Fibroblast of peridontal ligament (primary cell): Measurements from ENCODE around the gene PSMC6.
A peak's percentile ranks its signal among the peaks of the same experiment; 100 is the strongest.

Source experiments
- DNase-seq: peaks from one replicate; pipeline ENCODE4 v3.0.0-alpha.2; 2010; ENCODE audit errors: extremely low read depth

Gene PSMC6

DNA sequence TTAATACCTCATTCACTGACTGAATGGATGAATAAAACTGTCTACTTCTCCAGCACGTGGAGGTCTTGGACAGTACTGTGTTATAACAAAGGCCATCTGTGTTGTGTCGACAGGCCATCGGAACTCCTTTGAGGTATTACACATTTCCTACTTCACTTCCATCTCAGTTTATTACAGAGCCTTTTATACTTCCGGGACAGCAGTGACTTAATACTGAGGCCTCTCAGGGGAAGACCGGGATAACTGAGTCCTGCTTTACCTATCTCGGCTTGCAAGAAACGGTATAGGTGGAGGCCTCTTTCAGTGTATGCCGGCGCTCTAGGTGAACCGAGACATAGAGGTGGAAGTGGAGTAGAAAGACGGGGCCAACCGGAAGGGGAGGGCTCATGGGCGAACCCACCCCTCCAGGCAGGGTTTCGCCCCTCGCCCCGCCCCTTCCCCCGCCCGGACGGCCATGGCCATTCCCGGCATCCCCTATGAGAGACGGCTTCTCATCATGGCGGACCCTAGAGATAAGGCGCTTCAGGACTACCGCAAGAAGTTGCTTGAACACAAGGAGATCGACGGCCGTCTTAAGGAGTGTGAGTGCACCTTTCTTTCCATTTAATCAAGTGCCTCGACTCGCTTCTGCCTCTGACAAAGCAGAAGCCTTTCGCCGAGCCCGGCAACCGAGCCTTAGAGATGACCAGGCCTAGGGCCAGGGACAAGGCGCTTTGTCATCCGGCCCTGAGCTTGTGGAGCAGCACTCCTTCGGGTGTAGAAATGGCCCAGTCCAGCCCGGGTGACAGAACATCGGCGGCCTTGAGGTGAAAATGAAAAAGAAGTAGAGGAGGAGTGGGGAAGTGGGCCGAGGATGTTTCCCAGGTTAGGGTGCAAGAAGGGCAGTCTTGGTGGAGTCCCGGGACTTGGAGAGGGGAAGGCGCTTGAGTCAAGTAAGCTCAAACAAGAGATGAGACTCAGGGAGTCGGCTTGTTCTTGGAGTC, at the start of gene PSMC6:
Gene PSMC6, plus strand, starts transcription at position 477 of the 983 bp plus-strand sequence. Its CDS starts 20 bp downstream, at position 497.
- DNase-seq, result peak; percentile 81

DNA sequence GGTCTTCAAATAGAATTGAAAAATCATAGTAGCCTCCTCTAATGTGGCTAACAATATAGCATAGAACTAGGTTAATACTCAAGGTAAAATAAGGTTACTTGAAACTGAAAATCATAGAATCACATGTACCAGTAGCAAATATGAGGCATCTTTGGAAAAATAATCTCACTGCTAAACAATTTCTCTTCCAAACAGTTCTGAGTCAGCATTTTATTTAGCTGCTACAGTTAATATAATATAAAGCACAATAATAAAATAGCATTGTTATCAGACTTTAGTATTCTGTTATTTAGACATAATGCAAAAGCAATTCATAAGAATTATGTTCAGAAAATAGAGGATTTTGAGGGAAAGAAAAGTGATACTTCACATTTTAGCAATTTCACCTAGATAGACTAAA, 46.7 kb upstream of the PSMC6 start:
- no peak for DNase-seq

DNA sequence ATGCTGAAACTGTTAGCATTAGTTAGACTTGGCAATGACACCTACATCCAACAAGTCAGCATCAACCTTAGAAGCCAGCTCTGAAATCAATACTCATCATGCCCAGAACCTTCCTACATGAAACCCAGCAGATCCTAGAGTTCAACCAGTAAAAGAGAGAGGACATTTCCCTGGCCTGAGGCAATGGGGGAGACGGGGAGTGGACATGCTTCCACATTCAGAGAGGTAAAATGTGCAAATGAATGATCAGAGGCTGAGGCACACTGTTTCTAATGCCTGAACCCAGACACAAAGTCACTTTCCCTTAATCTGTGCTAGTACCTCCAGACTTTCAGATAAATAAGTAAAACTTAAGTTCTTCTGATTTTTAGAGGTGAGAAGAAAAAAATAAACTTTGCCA, 46.2 kb upstream of the PSMC6 start:
- no peak for DNase-seq

DNA sequence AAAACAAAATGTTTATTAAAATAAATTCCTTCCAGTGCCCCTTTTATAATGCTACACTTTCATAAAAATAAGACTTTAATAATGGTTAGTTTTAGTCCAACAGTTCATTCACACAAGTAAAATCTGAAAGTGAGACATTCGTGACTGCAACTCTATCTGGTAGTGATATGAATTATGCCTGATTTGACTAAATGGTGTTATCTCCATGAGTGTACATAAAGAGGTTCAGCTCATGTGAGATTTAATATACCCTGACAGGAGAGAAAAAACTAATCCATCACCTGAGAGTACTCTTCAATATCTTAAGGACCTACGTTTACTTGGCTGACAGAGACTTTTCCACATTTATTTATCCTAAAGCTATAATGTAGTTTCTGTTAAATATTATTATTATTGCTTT, 45.7 kb upstream of the PSMC6 start:
- DNase-seq, result no peak

DNA sequence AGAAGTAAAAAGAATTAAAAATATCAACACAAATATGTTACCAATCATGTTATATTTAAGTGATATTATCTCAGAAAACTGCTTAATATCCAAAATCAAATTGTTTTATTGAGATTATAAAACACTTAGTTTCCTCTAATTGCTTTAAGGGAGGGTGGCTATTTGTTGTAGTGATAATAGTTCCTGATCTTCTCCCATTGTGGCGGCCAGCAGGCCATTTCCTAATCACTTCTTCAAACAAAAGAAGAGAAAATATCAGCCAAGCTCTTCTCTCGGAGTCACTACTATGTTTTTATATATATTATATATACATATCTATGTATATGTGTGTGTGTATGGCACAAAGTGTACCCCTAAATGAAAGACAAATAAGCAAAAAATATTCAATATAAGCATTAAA, 43.1 kb upstream of the PSMC6 start:
- DNase-seq, result no peak

DNA sequence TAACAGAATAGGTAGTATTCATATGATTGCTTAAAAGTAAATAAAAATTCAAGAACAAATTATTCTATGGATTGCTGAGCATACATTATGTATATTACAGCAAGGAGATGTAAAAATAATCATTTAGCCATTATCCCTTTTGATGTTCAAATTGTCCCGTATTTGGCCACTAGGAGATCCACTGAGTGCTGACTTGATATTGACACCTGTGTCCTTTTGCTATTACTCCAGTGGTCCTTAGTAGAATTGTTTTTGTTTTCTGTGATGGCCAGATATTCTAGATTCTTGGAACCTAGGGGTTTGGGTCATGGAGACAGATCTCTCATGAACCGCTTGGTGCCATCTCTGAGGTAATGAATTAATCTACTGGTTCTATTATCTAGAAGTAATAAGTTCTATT, 28.4 kb upstream of the PSMC6 start:
- no peak for DNase-seq

DNA sequence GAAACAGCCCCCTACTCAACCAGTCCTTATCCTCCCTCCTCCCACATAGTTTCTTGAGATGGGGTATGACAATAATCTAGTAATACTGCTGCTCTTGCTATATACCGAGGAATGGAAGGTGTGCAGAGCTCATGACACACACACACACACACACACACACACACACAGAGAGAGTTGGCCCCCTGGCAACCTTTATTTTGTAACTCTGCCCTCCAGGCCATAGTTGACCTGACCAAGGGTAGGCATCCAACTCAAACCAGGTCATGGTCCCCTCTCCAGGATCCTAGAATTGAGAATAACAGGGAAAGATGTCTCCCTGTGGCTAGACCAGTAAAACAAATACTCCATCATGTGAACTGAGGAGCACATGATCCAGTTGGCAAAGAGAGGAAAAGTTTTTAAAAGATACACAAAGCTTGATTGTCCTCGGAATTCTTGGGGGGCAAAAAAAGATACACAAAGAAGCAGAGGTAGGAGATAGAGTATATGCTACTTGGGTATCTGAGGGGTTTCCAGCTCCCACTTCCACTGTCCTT, 22.9 kb upstream of the PSMC6 start:
- peak; percentile 27 for DNase-seq

DNA sequence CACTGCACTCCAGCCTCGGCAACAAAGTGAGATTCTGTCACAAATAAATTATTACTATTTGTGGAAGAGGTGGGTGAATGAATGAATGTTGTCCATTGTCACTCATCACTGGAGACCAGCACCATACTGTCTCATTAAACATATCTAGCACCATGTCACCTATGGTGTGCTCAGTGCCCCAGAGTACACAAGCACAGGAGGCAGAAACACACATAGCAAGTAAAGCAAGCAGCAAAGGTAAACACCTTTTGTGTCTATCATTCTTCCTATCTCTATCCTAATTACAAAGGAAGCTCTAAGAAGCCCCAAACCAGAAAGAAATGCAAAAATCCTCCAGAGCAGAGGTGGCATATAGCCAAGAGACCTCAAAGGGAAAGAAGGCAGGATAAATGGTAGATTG, 20.8 kb upstream of the PSMC6 start:
- no peak for DNase-seq

DNA sequence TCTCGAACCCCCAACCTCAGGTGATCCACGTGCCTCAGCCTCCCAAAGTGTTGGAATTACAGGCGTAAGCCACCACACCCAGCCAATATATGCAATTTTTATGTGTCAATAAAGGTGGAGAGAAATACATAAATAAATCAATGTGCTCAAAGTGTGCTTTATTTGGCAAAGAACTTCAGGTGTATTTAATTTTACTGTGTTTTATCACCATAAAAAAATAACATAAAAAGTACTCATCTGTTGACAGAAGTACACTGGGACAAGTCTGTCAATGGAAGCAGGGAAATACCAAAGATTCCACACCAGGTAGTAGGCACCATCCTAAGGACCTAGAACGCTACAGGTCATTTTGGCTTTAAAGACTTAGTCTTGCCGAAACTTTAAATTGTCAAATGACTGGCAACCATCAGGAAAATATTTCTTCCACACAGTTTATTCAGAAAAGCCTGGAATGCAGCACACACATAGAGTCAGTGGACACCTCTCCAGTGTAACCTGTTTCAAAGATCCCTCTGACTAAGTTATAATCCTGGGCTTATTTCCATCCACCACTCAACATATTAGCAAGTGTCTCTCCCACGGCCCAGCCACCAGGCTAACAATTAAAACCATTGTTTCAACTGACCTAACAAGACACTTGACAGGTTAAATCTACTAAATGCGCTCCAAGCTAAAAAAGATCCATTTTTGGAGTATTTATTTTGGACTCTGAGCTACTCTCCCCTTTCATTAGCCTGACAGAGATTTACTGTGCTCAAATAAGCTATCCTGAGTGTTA, 15.8 kb upstream of the PSMC6 start:
- no peak for DNase-seq

DNA sequence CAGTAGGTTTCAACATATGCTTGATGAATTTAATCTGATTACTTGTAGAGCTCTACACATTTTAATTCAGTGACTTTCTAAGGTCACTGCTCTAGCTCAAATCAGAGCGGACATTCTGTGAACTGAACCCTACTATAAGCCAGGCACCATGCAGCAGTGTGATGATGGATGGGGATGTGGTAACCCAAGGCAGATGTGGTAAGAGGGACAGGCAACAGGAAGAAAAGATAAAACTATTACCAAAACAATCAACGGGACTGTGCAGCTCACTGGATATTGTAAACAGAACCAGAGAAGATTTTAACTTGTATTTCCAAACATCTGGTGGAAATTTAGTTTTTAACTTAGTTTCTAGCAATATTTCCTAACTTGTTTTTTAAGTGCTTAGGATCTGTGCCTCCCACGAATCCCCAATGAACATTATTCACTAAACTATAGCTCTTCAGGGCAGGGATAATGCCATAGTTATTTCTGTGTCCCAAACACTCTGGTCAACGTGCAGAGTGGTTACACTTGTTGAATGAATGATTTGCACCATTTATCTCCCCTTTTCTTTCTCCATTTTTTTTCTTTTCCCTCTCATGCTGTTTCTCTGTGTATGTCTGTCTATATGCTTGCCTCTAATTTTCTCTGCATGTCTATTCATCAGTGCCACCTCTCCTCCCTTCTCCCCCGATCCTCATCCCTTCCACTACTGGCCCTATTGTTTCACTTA, 14.6 kb upstream of the PSMC6 start:
- peak; percentile 83 for DNase-seq

DNA sequence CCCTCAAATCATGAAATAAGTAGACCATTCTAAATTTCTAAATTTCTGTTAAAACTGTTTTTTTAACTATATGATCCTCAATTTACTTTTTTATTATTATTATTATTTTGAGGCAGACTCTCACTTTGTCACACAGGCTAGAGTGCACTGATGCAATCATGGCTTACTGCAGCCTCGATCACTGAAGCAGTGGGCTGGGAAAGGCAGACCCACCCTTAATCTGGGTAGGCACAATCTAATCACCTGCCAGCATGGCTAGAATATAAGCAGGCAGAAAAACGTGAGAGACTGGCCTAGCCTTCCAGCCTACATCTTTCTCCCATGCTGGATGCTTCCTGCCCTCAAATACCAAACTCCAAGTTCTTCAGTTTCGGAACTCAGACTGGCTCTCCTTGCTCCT, 14.0 kb upstream of the PSMC6 start:
- DNase-seq, result no peak

DNA sequence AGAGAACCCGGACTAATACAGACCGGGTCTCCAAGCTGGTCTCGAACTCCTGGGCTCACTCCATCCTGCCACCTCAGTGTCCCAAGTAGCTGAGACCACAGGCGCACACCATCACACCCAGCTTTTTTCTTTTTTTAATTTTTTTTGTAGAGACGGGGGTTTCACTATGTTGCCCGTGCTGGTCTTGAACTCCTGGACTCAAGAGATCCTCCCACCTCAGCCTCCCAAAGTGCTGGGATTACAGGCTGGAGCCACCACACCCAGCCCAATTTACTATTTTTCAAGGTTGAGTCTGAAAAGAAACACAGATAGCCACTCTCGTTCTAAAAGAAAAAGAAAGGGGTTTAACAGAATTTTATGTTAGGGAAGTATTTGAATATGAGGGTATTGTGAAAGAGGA, 13.5 kb upstream of the PSMC6 start:
- DNase-seq, result no peak

DNA sequence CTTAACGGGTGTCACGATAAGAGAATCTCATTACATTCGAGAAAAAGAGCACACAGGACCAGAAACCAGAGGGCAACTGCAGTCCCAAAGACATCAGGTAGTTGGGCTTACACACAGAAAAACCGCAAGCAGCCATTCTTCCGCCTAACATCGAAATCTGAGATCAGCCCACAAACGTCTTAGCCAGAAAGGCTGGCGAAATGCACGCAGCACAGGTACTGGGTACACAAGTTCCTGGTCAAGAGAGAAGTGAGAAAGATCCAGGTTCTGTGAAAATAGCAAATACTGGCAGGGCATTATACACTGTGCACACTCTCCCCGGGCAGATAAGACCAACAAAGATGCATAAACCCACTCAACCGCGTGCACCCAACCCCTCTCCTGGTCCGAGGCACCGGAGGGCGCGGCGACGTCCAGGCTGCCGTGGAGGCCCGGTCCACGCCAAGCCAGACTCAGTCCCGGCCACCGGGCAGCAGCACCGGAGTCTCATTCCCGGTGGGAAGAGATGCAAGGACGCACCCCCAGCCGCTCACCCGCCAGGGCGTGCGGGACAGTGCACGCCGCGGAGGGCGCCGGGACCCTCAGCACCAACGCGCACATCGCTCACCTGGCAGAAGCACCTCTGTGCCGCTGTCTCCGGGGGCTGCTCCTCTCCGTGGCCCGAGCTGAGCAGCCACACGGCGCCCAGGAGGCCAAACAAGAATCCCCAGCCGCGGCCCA, 12.1 kb upstream of the PSMC6 start:
- peak; percentile 47 for DNase-seq

DNA sequence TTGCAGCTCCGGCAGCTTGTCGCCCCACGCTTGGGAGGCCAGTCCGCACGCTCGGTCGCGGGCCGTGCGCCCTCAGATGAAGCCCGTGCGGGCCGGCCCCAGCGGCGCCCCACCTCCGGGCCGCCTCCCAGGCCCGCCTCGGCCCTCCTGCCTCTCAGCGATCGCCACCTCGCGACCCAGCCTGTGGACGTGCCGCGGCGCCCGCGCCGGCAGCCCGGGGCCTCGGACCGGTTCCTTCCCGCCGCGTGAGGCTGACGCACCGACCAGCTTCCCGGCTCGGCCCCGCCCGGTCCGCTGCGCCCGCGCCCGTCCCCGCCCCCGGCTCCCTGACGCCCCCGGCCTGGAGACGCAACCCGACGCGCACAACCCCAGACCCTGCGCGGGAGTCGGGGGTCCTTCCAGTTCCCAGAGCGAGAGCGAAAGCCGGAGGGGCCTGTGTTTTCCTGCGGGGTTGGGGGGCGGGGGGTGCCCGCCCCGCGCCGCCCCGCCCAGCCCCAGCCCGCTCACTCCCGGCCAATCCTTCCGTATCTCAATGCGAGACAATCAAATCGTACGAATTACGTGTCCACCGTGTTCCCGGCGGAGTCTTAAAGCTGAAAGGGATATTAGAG, 11.4 kb upstream of the PSMC6 start, which contains the start of gene ERO1A:
Gene ERO1A, minus strand, starts transcription at position 78 of the 611 bp plus-strand sequence. Its CDS starts 77 bp downstream, at position 1.
- DNase-seq, result peak; percentile 79

DNA sequence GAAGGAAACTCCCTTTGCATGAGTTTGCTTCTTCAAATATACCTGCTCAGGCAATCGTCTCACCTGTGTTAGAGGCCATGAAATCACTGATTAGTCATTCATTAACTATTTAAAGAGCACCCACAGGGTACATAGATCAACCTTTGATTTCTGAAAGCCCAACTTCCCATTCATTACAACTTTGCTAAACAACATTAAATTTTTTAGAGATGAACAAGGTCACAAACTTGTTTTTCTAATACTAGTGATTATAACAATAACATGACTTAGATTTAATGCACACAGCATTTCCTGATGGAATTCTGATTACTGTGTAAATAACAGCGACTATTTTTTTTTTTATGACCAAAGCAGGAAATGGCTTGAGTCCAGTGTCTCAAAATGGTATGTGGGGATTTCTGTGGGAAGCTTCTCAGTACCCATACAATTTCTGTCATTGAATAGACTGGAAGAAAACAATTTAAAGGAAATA, 6.3 kb upstream of the PSMC6 start:
- DNase-seq, result no peak

DNA sequence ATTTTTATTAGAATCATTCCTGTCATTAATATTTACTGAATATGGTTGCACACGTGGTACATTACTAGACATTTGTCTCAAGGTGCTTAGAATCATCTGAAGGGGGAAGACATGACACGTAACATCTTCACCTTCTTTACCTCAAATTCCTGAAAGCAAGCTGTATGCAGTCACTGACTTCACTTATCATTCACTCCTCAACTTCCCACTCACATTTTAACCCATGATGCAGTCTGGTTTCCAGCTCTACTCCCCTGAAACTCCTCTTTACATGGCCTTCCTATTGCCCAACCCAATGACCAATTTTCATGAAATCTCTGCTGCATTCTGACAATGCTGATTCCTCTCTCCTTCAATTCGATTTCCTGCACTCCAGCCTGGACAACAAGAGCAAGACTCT, 5.8 kb upstream of the PSMC6 start:
- DNase-seq, result no peak

DNA sequence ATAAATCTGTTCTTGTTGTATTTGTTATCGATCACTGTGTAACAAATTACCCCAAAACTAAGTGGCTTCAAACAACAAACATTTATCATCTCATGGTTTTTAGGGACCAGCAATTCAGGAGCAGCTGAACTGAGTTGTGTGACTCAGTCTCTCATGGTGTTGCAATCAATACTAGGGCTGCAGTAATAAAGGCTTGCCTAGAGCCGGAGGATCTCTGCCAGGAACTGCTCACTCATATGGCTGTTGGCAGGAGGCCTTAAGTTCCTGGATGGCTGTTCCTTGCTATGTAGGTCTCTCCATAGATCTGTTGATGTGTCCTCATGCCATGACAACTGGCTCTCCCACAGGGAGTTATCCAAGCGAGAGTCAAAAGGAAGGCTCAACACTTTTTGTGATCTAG, 3.8 kb upstream of the PSMC6 start:
- DNase-seq, result peak; percentile 99

DNA sequence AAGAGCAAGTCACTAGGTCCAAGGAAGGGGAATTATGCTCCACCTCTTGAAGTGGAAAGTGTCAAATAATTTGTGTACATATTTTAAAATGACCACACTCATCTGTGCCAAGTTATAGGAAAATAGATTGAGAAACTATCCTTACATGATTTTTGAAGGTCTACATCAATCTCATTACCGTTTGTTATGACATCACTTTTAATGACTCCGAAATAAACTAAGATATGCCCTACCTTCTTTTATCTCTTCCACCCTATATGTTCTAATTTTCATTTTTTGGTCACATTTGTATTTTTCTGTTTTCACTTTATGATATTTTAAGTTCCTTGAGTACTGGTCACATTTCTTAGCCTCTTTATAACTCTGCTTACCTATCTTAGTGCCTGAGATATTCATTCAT, 3.3 kb upstream of the PSMC6 start:
- no peak for DNase-seq

DNA sequence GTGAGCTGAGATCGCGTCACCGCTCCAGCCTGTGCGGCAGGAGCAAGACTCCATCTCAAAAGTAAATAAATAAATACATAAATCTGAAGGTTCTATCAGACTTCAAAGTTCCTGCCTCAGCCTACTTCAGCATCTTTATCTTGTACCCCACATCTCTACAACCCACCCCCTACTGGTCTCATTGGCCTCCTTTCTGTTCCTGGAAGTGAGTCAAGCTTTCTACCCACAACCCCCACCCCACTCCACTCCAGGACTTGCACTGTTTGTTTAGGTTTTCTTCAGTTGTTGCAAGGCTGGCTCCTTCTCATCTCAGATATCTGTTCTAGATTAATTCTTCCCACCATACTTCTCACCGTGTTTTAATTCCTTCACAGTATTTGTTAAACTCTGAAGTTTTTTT, 714 bp upstream of the PSMC6 start:
- no peak for DNase-seq

DNA sequence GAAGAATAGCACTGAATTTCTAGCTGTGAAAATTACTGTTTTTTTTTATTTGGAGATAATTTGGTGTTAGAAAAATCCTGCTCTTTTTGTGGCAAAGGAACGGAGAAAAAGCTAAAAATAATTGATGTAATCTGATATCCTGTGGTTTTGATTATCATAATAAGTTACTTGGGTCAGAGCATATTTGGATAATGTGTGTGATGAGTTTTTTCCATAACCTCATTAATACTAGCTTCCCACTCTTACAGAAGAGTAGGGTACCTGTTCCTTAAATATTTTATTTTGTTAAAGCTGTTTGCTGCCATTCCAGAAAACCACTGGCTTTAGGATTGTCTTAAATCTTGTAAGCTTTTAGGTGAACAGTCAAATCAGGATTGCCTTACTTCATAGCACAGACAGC, 4.7 kb downstream of the PSMC6 start:
- DNase-seq, result peak; percentile 41

DNA sequence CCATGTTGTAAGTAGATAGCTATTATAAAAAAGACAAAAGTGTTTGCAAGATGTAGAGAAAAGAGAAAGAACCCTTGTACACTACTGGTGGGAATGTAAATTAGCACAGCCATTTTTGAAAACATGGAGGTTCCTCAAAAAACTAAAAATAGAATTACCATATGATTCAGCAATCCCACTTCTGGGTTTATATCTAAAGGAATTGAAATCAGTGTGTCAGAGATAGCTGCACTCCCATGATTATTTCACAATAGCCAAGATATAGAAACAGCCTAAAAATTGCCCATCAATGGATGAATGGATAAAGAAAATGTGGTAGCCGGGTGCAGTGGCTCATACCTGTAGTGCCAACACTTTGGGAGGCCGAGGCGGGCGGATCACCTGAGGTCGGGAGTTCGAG, 9.2 kb downstream of the PSMC6 start:
- DNase-seq, result no peak
